Transverse colon (tissue), 1 donor: Measurements from ENCODE around the gene ANO3.
"Not testable (repeated sequence)": the region's sequence is repeated elsewhere in the genome, so short reads cannot be mapped to it uniquely, and the experiment has no call there.

Source experiments
- EP300 ChIP-seq: sonication (generic); formaldehyde crosslinking; IDR thresholded peaks from one replicate; pipeline ENCODE4 v1.6.1; 2017; ENCODE audit warnings: antibody characterized with exemption, low read depth
- POLR2A ChIP-seq: fragments of 450-650 bp; IDR thresholded peaks from one replicate; pipeline ENCODE4 v1.6.1; 2016; ENCODE audit warnings: antibody characterized with exemption, mild to moderate bottlenecking, moderate library complexity

DNA sequence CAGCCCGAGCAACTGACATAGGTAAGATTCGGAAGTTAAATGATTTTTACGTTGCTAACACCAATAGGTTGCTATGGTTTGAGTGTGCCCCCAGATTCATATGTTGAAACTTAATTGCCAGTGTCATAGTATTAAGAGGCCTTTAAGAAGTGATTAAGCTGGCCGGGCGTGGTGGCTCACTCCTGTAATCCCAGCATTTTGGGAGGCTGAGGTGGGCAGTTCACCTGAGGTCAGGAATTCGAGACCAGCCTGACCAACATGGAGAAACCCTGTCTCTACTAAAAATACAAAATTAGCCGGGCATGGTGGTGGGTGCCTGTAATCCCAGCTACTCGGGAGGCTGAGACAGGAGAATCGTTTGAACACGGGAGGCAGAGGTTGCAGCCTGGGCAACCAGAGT is 311.4 kb downstream of the ANO3 start:
- not testable (repeated sequence) for TF ChIP-seq POLR2A, EP300
